ENCODE measurements around the gene FOXL3. TPM values are rescaled to one million over a fixed set of nuclear protein-coding genes. Genes with fewer than 3 reads are reported as not detected.
"Not testable (repeated sequence)": the region's sequence is repeated elsewhere in the genome, so short reads cannot be mapped to it uniquely, and the experiment has no call there.

The FOXL3 gene
- polyA plus RNA-seq, 1 experiment: not detected

DNA sequence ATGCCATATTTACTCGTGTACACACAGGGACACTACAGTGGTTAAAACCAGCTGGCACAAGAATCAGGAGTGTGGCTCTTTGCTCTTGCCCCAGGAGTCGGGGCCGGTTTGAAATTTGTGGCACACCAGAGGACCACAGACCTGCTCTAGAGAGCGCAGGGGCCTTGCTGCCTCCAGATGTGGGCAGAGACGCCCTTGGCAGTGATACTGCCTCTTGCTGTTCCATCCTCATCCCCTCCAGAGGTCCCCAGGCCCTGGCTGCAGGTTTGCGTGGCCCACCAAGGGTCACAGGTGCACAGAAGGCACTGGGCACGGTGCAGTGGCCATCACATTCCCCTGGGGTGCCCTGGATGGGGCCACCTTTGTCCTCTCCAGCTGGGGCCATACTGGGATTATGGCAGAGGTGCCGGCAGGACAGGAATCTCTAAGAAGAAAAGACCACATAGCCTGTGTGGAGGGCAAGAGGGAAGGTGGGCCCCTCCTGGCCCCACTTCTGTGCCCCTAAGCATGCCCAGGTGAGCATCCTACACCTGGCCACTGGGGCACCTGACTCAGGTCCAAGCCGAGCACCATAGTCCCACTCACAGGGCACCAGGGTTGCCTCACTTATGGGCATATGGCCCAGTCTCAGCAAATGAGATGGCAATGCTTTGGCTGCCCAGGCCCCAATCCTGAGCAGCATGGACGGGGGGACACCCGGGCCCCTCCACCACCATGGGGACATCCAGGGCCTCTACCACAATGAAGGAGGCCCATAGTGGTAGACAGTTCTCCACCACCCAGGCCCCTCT is 45.6 kb downstream of the FOXL3 start:
- H3K9me3 ChIP-seq (ENCODE audit: control insufficient read depth, insufficient read depth, low read length): peaks cover 26% of the 10 kb centered on the region
- ChIA-PET POLR2A (no interaction called here), CTCF (interaction anchor here (0.6 kb wide), 1 partner anchor 301 kb away, joined by 7 read pairs; no protein-coding TSS in a partner anchor)
- no peak overlapping the region for H3K27ac ChIP-seq (ENCODE audit: low read depth, low read length)
- H3K27me3 ChIP-seq (ENCODE audit: control insufficient read depth, insufficient read depth, low read length): peaks cover 20% of the 10 kb centered on the region
- TF ChIP-seq, protein P1, sequence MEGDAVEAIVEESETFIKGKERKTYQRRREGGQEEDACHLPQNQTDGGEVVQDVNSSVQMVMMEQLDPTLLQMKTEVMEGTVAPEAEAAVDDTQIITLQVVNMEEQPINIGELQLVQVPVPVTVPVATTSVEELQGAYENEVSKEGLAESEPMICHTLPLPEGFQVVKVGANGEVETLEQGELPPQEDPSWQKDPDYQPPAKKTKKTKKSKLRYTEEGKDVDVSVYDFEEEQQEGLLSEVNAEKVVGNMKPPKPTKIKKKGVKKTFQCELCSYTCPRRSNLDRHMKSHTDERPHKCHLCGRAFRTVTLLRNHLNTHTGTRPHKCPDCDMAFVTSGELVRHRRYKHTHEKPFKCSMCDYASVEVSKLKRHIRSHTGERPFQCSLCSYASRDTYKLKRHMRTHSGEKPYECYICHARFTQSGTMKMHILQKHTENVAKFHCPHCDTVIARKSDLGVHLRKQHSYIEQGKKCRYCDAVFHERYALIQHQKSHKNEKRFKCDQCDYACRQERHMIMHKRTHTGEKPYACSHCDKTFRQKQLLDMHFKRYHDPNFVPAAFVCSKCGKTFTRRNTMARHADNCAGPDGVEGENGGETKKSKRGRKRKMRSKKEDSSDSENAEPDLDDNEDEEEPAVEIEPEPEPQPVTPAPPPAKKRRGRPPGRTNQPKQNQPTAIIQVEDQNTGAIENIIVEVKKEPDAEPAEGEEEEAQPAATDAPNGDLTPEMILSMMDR (IDR thresholded peaks at IDR 0.05; ENCODE audit: low read depth, low read length): no peak
- no peak overlapping the region for H3K4me3 ChIP-seq (ENCODE audit: low read depth, low read length)
- DNase-seq (ENCODE audit: low read depth, low spot score): no peak

DNA sequence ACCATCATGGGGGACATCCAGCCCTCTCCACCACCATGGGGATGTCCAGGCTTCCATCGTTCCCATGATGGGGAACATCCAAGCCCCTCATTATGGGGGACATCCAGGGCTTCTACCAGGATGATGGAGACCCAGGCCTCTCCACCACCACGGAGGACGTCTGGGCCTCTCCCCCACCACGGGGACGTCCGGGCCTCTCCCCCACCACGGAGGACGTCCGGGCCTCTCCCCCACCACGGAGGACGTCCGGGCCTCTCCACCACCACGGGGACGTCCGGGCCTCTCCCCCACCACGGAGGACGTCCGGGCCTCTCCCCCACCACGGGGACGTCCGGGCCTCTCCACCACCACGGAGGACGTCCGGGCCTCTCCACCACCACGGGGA is 46.2 kb downstream of the FOXL3 start:
- DNase-seq (ENCODE audit: low read depth, low spot score); H3K4me3 ChIP-seq (ENCODE audit: low read depth, low read length); H3K27ac ChIP-seq (ENCODE audit: low read depth, low read length); POLR2A ChIA-PET; CTCF ChIA-PET: not testable (repeated sequence)
- Histone ChIP-seq H3K9me3 (ENCODE audit: control insufficient read depth, insufficient read depth, low read length) (peaks cover 26% of the 10 kb centered on the region), H3K27me3 (ENCODE audit: control insufficient read depth, insufficient read depth, low read length) (peaks cover 14% of the 10 kb centered on the region)

DNA sequence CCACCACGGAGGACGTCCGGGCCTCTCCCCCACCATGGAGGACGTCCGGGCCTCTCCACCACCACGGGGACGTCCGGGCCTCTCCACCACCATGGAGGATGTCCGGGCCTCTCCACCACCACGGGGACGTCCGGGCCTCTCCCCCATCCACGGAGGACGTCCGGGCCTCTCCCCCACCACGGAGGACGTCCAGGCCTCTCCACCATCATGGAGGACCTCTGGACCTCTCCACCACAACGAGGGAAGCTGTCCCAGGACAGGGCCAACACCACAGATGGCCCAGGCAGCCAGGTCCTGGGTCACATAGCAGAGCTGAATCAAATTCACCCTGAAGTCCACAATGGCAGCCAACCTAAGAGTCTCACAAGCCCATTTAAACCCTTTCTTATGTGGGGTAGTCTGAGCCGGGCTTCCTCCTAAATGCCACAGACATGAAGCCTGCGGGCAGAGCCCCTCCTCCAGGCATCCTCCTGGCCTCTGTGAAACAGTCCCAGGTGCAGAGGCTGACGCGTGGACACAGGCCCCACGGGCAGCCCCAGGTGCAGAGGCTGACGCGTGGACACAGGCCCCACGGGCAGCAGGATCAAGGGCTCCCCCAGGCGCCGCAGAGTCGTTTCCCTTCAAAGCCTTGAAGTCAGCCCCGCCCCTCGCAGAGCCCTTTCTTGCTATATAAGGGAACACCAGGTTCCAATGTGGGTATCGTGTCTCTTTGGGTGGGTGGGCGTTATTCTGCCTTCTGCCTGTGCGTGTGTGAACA is 47.0 kb downstream of the FOXL3 start:
- Histone ChIP-seq H3K4me3 (ENCODE audit: low read depth, low read length) (no peak overlapping the region), H3K27ac (ENCODE audit: low read depth, low read length) (no peak overlapping the region), H3K9me3 (ENCODE audit: control insufficient read depth, insufficient read depth, low read length) (peaks cover 26% of the 10 kb centered on the region), H3K27me3 (ENCODE audit: control insufficient read depth, insufficient read depth, low read length) (peaks cover 11% of the 10 kb centered on the region)
- ChIA-PET POLR2A (no interaction called here), CTCF (interaction anchor here (0.7 kb wide), 1 partner anchor 14 kb away, joined by 3 read pairs; no protein-coding TSS in a partner anchor)
- DNase-seq (ENCODE audit: low read depth, low spot score): no peak
- TF ChIP-seq, protein P1 (IDR thresholded peaks at IDR 0.05; ENCODE audit: low read depth, low read length): no peak

DNA sequence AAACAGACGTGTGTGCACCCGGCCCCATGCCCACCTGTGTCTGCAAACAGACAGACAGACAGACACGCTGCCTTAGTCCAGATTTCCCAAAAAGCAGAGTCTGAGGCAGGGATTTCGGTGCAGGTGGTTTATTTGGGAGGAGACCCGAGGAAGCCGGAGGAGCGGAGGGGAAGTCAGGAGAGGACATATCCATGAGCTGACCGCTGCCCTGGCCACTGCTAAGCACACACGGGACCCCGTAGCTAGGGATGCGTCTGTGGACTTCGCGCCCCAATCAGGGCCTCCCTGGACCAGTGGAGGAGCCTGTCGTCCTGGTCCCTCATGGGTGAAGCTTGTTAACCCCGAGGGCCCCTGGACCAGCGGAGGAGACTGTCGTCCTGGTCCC is 47.6 kb downstream of the FOXL3 start:
- TF ChIP-seq, protein P1 (IDR thresholded peaks at IDR 0.05; ENCODE audit: low read depth, low read length): no peak
- DNase-seq (ENCODE audit: low read depth, low spot score): no peak
- H3K27me3 ChIP-seq (ENCODE audit: control insufficient read depth, insufficient read depth, low read length): peaks cover 9% of the 10 kb centered on the region
- ChIA-PET POLR2A (no interaction called here), CTCF (no interaction called here)
- H3K4me3 ChIP-seq (ENCODE audit: low read depth, low read length): no peak overlapping the region
- H3K9me3 ChIP-seq (ENCODE audit: control insufficient read depth, insufficient read depth, low read length): peaks cover 26% of the 10 kb centered on the region
- no peak overlapping the region for H3K27ac ChIP-seq (ENCODE audit: low read depth, low read length)

DNA sequence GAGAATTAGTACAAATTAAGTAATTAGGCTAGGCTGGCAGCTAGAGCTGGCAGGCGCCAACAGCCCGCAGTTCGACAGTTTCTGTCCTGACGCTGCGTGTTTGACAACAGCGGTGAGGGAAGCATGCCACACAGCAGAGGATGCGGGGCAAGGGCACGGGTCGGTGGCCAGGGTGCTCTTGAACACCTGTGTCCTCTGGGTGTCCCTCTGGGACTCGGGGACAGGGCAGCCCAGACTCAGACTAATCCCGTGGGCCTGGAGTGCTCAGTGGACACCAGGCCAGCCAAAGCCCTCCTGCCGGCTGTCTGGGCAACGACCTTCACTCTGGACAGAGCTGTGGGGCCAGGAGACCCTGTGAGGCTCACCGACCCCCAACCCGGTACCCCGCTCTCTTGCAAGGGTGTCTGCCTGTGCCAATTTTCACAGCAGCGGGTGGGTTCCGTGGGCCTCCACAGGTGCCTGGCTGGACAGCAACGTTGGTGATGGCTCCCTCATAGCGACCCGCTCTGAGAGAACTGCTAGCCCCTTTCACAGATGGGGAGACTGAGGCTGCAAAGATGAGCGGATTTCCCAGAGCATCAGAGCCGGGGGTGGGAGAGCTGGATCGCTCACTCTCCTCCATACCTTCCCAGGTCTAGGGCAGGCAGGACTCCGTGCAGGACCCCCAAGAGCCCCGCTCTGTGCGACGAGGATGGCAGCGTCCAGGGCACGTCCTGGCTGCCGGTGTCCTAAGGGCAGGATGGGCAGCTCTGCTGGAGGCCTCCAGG is 48.5 kb downstream of the FOXL3 start:
- POLR2A ChIA-PET: no interaction called here
- CTCF ChIA-PET: interaction anchor here (0.5 kb wide), 1 partner anchor 23 kb away, joined by 5 read pairs; no protein-coding TSS in a partner anchor
- DNase-seq (ENCODE audit: low read depth, low spot score): no peak
- Histone ChIP-seq H3K27me3 (ENCODE audit: control insufficient read depth, insufficient read depth, low read length) (peaks cover 7% of the 10 kb centered on the region), H3K9me3 (ENCODE audit: control insufficient read depth, insufficient read depth, low read length) (peaks cover 31% of the 10 kb centered on the region), H3K27ac (ENCODE audit: low read depth, low read length) (no peak overlapping the region), H3K4me3 (ENCODE audit: low read depth, low read length) (no peak overlapping the region)
- TF ChIP-seq, protein P1 (IDR thresholded peaks at IDR 0.05; ENCODE audit: low read depth, low read length): no peak

All from AG04450 (cell line).